ENCODE data around the gene ATAD5.
"Not testable (repeated sequence)": the region's sequence is repeated elsewhere in the genome, so short reads cannot be mapped to it uniquely, and the experiment has no call there.

Gene ATAD5

GRCh38 chr17:30917050-30917449 lies 85.3 kb downstream of the ATAD5 start:
- DNase-seq = no peak

- DNase-seq = no peak
Observed at GRCh38 chr17:30920282-30920681, 88.5 kb downstream of the ATAD5 start.

GRCh38 chr17:30920683-30921543 lies 89.1 kb downstream of the ATAD5 start:
- DNase-seq = no peak

DNA sequence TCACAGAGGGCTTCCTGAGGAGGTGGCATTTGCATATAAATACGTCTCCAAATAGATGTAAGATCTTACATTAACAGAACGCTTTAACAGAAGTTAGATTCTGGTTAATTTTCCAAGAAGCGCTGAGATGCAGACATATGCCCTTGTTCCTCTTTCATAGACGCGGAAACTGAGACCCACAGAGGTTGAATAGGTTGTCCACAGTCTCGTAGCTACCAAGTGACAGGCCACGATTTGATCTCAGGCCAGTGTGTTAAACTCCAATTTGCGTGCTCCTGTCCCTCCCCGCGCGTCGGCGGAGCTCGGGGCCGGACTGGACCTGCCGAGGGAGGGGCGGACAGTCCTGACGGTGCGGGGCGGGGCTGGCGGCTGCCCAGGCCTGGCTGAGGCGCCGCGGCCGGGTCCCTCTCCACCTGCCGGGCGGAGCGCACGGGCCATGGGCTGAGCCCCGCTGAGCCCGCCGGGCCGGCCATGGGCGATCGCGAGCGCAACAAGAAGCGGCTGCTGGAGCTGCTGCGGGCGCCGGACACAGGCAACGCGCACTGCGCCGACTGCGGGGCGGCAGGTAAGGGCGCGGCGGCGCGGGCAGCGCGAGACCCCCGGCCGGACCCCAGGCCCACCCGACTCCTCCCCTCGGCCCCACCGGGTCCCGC lies 89.9 kb downstream of the ATAD5 start, which contains the start of gene ADAP2:
Gene ADAP2 (plus strand): TSS at position 402 of the 653 bp plus-strand sequence. CDS start 70 bp downstream, at position 472.
- no peak for DNase-seq

DNA sequence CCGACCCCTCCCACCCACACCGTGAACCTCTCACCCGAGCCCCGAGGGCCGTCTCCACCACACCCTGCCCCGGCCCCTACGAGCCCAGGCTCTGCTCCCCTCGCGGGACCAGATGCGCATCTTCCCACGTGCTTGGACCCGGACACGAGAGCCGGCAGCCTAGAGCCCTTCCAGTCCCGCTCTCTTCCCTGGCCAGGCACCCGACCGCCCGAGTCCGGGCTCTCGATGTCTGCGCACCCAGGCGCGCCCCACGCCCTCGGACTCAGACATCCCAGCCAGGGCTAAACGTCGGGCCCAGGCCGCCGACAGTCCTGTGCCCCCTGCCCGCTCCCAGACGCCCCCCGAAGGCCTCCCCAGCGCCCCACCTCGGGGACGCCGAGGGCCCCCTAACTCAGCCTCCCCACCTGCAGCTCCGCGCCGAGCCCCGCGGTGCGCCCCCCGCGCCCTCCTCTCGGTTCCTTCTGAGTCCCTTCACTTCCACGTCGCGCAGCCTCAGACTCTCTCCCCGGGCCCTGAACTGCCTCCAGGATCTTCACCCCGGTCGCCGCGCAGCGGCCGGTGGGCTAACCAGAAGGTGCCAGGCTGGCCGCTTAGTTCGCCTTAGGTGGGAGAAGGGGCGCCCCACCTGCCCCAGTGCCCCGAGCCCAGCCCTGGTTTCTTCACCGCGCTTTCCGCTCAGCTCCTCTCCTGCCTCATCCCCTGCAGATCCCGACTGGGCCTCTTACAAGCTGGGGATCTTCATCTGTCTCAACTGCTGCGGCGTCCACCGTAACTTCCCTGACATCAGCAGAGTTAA lies 90.7 kb downstream of the ATAD5 start:
- DNase-seq = no peak

GRCh38 chr17:30924341-30924740 lies 92.6 kb downstream of the ATAD5 start:
- DNase-seq = no peak

GRCh38 chr17:30926516-30926915 lies 94.8 kb downstream of the ATAD5 start:
- no peak for DNase-seq

GRCh38 chr17:30927756-30928155 lies 96.0 kb downstream of the ATAD5 start:
- no peak for DNase-seq

DNA sequence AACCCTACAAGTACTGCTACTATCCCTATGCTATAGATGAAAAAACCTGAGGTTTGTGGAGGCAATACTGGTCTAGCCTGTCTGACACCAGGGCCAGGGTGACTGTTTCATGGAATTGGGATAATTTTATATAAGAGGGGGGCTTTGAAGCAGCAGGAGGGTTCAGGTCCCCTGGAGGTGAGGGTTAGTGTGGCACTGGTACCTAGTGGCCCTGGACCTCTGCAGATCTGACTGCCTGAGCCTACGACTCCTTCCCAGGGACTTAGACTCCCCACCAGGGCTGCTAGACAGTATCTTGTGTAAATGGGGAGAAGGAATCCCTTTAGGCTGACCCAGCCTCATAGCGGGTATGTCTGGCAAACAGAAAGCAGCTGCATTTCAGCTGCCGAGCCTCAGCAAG lies 96.8 kb downstream of the ATAD5 start:
- DNase-seq = no peak

DNA sequence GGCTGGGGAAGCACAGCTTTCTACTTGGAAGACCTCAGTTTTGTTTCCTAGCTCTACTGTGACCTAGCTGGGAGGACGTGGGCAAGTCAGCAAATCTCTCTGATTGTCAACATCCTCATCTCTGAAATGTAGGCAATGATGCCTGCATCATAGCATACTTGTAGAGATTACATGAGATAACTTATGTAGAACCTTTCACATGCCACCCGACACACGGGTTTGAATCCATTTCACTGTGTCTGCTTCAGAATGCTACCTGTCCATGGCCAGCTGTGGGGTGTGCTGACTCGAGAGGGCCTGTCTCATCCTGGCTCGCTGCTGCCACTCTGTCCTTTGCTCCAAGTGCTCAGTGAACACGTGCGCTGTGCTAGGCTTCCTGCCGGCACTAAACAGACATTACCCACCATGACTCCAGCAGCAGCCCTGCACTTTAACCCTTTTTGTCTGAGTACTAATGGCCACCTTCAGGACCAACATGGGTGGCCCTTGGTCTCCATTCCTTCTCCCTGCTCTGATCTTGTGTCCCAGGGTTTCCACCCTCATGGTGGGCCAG lies 97.4 kb downstream of the ATAD5 start:
- DNase-seq = no peak

DNA sequence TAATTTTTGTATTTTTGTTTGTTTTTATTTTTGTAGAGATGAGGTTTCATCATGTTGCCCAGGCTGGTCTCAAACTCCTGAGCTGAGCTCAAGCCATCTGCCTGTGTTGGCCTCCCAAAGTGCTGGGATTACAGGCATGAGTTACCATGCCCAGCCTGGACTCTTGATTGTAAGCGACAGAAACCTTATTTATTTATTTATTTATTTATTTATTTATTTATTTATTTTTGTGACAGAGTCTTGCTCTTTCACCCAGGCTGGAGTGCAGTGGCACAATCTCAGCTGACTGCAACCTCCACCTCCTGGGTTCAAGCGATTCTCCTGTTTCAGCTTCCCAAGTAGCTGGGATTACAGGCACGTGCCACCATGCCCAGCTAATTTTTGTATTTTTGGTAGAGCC lies 98.1 kb downstream of the ATAD5 start:
- not testable (repeated sequence) for DNase-seq

DNA sequence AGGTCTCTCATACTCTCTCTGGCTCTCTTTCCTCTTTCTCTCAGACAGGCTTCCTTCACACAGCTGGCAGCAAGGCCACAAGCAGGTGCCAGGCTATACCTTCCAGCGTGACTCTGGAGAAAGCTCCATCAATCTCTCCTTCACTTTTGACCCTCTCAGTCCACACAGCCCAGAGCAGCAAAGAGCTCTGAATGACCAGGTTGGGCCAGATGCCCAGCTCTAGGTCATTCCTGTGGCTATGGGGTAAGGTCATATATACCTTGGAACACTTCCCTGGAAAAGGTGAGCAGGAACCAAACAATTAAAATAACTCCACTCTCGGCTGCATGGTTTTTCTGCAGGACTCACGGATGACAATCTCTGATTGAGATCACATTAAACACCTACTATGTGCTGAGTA lies 98.7 kb downstream of the ATAD5 start:
- no peak for DNase-seq

DNA sequence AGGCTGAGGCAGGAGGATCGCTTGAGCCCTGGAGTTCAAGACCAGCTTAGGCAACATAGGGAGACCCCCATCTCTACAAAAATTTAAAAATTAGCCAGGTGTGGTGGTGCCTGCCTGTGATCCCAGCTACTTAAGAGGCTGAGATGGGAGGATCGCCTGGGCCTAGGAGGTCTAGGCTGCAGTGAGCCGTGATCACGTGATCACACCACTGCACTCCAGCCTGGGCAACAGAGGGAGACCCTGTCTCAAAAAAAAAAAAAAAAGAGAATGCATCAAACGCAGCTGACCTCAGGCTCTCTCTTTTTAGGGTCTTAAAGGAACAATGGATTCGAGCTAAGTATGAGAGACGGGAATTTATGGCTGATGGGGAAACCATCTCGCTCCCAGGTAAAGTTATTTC lies 99.8 kb downstream of the ATAD5 start:
- not testable (repeated sequence) for DNase-seq

DNA sequence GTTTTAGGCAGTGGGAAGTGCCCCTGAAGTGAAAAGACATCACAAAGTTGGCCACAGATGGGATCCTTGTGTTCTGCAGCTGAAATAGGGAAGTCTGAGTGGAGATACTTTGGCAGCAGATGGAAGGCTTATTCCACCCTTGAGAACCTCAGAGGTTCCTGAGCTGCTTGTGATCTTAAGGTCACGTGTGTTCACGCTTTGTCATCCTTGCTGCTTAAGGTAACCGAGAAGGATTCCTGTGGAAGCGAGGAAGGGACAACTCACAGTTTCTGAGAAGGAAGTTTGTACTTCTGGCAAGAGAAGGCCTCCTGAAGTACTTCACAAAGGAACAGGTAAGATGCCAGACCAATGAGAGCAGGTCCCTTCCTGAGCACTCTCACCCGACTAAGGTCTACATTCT lies 102.2 kb downstream of the ATAD5 start:
- DNase-seq = no peak

DNA sequence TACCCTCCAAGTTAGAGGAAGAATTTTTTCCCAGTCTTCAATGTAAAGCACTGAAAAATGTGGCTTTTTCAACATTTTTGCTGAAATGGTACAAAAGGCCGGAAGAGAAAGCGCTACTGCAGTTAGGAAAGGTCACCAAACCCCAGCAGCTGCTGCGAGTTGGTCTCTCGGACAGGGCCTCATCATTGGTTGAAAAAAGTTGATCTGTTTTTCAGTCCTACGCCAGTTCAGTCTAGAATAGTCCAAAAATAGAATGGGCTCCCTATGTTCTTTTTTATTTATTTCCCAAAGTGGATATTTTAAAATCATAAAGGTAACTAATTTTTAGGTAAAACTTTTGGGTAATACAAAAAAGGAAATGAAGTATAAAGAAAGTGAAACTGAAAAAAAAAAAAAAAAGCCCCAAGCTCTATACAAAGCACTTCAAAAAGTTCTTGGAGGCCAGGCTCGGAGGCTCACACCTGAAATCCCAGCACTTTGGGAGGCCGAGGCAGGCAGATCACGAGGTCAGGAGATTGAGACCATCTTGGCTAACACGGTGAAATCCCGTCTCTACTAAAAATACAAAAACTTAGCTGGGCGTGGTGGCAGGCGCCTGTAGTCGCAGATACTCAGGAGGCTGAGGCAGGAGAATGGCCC lies 107.4 kb downstream of the ATAD5 start:
- DNase-seq = no peak

DNA sequence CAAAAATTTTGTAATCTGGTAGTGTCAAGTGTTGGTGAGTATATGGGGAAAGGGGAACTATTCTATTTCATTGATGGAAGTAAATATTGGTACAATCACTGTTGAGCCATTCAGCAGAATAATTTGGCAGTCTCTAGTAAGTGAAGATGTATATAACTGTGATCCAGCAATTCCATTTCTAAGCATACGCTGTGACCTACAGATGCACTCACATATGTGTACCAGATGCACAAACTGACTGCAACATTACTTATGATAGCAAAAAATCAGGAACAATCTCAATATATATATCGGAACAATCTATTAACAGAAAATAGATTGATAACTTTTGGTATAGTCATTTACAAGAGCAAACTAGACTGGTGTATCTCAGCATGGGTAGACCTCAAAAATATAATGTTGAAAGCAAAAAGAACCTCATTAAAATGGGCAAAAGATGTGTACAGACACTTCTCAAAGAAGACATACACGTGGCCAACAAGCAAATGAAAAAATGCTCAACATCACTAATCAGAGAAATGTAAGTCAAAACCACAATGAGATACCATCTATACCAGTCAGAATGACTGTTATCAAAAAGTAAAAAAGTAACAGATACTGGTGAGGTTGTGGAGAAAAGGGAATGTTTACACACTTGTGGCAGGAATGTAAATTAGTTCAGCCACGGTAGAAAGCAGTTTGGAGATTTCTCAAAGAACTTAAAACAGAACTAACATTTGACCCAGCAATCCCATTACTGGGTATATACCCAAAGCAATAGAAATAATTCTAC lies 110.7 kb downstream of the ATAD5 start:
- no peak for DNase-seq

All from activated CD8-positive, alpha-beta memory T cell treated with anti-CD3 and anti-CD28 coated beads, Interleukin-2, amount 50 U/mL, for 4 hours (primary cell).